ENCODE data around the gene DPP4.

Gene DPP4

DNA sequence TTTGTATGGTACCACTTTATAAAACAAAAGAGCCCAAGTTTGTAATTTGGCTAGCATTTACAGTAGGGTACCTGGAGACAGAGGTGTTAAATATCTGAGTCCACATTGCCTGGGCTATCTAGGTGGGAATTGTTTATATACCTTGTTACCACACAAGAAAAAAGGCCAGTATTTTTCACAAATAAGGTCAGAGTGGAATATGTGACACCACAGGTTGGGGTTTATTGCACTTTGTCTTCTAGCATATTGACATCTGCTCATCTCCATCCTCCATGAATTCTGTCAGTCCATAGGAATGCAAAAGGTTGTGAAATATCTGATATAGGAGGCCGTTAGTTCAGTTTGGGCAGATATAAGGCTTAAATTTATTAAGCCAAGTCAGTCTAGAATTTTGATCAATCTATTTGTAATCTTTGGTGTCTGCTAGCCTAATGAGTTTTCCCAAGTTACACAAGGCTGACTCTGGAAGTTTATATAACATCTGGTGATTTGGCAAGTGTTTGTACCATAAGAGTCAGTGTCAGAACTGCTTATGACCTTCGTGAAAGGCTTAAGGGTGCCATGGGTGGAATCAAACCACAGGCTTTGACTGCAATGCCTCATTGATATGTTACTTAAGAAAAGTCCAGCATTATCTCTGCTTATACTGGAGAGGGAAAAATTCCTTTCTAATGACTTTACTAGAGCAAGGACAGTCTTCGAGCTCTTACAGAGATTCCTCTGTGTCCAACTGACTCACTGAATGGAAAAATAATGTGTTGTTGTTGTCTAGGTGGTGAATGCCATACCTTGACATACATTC lies 11.3 kb upstream of the DPP4 start:
- DNase-seq (ENCODE audit: low read depth), result no peak

DNA sequence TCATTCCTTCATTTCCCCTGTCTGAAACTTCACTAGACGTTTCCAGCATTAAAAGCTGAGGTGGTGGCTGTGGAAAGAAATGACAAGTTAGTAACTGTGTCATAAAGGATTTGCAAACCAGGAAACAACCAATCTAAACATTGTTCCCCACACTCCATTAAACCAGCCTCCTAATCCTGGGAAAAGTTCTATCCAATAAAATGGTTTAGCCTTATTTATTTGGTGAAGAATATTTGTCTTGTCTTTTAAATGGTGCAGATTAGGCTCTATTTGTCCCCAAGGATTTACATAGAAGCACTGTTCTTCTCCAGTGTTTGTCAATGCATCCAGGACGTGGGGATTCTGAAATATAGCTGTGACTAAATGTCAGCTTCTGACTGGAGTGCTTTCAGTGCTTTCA lies 10.5 kb upstream of the DPP4 start:
- no peak for DNase-seq (ENCODE audit: low read depth)

DNA sequence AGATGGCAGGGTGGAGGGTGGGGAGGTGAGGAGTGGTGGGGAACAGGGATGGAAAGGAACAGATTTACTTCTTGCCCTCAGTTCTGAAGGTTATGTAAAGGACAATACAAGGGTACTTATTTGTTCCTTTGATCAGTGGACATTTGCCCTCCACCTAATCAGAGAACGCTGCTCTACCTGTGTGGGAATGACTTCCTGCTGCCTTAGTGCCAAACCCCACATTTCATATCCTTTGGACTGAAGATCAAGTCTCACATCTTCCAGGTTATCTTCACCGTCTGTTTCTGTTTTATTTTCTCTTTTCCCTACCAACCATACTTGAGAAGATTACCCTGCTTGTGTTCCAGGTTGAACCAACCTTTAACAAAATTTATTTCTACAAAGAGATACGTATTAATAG lies 8.7 kb upstream of the DPP4 start:
- DNase-seq (ENCODE audit: low read depth), result no peak

DNA sequence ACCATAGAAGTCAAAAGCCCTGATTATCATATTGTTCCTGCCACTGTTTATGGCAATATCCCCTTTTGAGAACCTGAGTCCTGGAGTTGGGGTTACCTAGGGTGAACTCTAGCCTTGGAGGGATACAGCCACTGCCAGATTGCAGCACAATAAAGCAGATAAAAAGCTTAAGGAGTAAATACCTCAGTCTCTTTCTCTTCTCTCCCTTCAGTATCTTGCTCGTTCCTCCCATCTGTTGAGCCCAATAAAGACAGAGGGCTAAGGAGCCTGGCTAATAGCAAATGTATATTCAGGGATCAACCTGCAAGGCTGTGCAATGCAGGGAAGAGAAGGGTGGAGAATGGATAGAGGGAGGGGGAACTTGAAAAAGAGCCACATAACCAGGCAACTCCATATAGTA lies 8.0 kb upstream of the DPP4 start:
- DNase-seq (ENCODE audit: low read depth), result no peak

DNA sequence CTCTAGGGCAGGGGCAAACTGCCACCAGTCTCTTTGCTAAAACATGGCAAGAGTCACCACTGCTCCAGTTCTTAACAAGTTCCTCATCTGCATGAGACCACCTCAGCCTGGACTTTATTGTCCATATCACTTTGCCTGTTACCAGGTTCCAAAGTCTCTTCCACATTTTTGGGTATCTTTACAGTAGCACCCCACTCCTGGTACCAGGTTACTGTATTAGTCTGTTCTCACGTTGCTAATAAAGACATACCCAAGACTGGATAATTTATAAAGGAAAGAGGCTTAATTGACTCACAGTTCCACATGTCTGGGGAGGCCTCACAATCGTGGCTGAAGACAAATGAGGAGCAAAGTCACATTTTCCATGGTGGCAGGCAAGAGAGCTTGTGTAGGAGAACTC lies 5.5 kb upstream of the DPP4 start:
- no peak for DNase-seq (ENCODE audit: low read depth)

DNA sequence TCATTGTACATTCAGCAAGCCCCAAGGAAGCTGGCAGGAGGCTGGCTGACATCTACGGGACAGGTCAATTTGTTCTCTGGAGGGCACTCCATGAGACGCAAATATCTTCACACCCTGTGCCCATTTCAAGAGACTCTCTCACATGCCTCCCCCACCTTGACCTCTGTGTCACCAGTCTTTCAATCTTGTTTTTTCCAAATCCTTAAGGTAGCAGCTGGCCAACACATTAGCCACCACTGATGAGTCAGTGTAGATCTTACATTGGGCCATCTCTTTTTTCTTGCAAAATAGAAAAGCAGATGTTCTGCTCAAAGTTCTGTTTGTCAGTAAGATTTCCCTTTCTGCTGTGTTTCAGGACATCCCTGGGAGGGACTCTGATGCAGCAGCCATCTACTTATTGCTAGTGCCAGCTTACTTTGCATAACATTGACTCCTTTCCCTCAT lies 1.7 kb upstream of the DPP4 start:
- no peak for DNase-seq (ENCODE audit: low read depth)

DNA sequence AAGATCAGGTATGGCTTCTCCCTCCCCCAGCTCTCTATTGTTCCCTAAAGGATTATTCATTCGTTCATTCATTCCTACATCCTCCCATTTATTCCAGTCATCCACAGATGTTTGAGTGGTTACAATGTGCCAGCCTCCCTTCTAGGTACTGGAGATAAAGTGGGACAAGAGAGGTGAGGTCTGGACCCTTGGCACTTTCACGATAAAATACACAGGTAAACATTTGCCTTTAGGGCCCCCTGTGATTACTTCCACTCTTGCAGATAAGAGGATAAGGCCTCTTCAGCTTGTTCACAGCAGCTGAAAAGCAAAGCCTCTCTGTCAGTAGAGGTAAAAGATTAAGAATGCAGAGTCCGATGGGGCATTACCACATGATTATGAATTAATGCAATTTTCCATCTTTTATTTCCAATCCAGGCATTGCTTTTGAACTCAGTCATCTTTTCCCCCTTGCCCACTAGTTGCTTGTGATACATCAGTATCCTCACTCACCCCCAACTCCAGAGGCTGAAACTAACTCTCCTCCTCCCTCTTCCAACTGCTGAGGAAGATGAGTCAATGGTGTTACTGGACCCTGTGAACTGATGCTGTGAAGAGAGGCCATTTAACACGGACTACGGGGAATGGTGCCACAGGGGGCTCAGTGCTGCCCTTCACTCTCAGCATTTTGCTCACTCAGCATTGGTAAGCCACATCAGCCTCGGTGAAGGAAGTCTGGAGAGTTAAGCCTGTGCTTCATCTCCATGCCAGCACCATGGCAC lies 1.1 kb upstream of the DPP4 start:
- no peak for DNase-seq (ENCODE audit: low read depth)

DNA sequence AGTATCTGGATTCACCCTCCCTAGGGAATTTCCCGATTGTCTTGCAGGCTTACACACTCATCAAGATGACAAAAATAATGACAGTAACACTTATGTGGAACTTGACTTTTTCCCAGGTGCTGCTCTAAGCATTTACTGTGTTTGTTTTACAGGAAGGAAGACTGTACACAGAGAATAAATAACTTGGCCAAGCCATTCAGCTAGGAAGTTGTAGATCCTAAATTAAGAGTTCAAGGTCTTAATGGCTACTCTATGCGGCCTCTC lies 549 bp upstream of the DPP4 start:
- DNase-seq (ENCODE audit: low read depth), result no peak

DNA sequence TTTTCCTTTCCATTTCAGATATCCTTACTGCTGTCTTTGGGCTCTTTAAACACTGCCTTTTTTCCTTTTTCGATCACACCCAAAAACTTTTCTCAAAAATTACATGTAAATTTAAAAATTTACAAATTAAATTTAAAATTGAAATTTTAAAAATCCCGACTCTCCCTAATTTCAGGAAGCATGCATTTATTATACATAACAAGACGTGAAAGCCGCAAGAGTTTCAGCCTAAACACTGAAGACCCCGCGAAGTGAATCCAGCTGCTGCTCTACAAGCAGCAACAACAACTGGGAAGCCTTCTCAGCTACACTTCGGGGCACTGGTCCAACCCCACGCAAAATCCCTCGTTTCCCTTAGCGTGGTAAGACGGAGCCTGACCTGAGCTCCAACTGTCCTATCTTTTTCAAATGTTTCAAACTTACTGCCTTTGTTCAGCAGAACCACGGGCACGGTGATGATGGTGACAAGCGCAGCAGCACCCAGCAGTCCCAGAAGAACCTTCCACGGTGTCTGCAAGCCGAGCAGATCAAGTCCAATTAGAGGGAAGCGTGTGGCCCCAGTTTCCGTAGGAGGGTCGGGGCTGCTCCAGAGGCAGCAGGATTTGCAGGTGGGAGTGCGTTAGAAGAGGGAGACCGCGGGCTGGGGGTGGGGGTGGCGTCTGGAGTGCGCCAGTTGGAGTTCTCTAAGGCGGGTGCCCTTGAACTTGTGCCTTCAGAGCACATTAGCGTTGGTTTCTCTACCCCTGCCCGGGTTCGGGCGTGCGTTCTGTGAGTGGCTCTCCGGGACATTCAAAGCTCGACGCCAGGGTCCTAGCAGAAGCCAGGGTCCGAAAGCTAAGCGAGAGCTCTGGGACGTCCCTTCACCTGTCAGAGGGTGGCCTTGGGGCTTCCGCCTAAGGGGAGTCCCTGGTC lies 783 bp downstream of the DPP4 start:
- DNase-seq (ENCODE audit: low read depth), result no peak

DNA sequence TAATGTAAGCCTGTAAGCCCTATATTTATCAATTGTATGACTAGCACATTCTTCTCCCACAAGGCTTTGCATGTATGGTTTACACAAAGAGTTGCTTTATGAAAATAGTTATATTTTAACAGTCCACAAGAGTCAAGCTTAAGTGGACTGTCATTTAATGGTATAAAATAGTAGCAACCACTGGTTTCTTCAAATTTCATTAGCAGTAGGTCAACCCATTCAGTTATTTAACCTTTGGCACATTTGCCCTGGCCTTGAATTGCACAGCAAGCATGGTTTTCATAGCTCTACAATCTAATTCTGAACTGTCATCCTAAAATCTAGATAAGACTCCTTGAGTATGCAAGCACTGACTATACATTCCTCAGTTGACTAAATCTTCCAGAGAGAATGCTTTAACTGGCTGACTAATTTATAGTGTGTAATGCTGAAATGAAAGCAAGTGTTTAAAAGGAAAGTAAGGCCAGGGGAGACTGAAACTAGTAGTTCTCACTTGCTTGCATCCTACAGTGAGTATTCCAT lies 1.8 kb downstream of the DPP4 start:
- DNase-seq (ENCODE audit: low read depth), result no peak

DNA sequence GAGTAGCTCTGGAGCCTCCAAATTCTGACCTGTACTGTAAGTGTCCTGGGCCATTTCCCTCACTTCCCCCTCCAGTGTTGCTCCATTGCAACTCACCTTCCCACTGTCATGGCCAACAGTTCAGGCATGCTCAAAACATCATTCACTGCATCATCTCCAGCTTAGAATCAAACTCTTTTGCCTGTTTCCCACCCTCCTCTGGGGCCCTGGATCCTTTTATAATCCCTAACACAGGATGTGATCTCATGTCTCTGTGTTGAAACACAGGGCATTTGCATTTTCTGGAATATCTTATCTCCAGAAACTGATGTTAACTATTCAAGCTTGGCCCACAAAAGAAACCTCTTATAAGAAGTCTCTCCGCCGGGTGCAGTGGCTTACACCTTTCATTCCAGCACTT lies 3.0 kb downstream of the DPP4 start:
- DNase-seq (ENCODE audit: low read depth), result no peak

DNA sequence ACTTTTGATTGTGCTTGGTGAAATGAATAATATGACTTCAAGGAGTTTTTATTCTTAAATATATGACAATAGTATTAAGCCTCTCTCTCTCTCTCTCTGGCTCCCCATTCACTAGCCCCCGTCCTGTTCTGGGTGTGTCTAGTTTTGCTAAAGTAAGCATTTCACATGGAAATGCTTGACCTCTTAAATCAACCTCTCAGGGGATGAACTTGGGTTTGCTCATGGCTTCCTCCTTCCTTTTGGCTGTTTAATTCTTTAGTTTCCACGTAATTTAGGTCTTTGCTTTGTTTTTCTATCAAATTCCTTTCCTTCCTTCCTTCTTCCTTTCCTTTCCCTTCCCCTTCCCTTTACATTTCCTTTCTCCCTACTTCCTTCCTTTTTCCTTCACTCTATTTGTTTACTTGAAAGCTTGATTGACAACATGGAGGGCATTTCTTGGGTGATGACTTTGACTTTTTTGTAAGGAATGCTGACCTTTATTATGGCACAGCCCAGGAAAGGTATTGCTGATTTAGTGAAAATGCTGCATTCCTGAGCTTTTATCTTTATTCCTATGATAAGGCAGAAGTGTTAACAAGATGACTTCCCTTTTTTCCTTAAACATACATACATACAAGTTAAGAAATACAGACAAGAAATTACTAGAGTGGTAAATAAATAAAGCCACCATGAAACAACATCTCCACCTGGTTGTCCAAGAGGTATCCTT lies 3.6 kb downstream of the DPP4 start:
- no peak for DNase-seq (ENCODE audit: low read depth)

DNA sequence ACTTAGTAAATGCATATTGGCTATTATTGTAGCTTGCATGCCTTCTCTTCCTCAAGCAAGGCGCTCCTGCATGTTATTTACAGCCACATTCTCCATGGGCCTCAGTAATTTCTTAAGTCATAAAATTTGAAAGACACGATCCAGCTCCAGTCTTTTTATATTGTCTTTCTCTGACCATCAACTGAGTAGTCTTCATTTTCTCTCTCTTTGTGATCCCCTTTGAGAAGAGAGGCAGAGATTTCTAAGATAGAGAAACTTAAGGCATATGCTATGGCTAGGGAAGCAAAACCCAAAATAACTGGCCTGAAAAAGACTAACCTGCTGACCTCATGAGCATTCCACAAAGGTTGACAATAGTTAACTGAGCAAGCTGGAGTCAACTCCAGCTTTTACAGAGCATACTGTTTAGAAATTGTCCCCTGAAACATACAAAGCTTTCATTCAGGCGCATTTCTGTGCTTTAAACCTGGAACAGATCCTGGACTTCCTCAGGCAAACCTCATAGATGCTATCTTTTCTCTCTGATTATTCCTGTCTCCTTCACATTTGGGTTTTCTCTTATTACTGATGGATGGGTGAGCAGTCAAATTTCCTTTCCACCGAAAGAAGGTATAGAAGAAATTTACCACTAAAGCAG lies 4.6 kb downstream of the DPP4 start:
- DNase-seq (ENCODE audit: low read depth), result no peak

DNA sequence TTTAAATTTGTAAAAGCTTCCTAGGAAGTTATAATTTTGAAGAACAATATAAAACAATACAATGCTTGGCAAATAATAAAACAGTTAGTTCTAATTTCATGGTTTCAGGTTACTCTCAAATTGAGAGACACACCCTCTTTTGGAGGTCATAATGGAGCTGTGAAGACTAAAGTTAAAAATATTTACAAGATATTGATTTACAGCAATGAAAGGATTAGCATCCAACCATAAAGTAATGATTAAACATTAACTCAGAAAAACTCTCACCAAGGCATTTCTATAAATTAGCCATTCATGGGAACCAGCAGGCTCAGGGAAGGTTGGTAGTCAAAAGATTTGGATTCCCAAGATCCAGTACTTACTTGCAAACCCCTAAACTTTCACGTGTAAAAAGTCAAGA lies 6.4 kb downstream of the DPP4 start:
- DNase-seq (ENCODE audit: low read depth), result no peak

DNA sequence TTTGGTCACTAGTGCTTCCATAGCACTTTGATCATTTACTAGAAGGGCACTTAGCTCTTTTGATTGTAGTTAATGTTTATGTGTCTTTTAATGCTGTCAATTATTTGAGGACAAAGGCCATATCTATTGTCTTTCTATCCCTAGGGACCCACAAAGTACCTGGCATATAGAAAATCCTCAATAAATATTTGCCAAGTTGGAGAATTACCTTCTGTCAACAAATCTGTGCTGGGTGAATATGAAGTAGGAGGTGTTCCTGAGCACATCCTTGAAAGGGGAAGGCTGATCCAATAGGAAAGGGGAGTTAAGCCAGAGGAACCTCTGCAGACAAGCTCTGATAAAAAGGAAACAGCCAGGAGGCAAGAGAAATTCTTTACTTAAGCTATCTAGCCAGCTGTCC lies 8.2 kb downstream of the DPP4 start:
- no peak for DNase-seq (ENCODE audit: low read depth)

DNA sequence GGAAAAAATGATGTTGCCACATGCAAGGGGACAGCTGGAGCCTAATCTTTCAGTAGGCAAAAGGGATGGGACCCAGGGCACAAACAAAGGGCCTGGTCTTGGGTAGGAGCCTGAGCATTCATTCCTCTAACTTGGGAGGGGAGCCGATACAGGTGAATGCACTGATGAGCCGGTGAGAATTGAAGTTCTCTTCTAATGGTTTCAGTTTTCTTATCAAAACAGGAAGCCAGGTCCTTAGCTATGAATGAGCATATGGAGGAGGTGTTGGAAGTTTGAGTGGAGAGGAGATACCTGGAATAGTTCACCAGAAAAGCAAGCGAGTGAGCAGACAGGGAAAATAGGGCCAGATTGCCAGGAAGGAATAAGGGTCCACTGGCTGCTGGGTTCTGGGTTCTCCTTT lies 10.1 kb downstream of the DPP4 start:
- DNase-seq (ENCODE audit: low read depth), result no peak

DNA sequence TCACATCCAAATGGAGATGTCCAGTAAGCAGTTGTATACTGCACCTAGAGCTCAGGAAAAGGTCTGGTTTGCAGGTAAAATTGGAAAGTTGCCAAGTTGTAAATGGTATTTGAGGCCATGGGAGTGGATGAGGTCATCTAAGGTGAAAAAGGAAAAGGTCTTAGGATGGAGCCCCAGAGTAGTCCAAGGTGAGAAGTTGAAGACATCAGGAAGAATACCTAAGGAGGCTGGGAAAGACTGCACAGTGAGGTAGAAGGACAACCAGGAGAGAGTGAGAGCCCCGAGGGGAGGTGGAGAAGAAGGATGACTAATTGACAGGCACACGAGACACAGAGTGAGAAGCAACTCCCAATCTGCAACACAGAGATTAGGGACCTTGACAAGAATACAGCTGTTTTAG lies 10.7 kb downstream of the DPP4 start:
- no peak for DNase-seq (ENCODE audit: low read depth)

DNA sequence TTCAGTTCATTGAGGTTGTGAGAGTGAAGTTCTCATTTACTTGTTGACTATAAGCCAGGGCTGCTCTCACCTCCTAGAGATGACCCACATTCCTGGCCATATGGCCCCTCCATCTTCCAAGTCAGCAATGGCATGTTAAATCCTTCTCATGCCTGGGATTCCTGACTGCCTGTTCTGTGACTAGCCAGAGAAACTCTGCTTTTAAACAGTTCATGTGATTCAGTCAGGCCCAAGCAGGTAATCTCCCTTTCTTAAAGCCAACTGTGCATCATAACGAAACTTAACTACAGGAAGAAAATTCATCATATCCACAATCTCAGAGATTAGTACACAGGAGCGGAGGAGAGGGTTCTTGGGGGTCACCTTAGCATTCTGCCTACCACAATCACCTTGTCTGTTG lies 11.5 kb downstream of the DPP4 start:
- no peak for DNase-seq (ENCODE audit: low read depth)

DNA sequence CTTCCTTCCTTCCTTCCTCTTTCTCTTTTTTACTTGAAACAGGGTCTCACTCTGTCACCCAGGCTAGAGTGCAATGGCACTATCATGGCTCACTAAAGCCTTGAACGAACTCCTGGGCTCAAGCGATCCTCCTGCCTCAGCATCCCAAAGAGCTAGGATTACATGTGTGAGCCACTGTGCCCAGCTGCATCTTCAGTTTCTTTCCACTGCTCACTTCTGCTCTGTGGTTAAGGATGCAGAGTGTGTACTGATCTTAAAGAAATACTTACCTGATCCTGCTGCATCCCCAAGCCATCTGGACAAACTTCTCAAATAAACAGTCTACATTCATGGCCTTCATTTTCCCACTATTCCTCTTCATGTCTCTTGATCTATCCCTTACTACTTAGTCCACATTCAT lies 13.0 kb downstream of the DPP4 start:
- DNase-seq (ENCODE audit: low read depth), result no peak

DNA sequence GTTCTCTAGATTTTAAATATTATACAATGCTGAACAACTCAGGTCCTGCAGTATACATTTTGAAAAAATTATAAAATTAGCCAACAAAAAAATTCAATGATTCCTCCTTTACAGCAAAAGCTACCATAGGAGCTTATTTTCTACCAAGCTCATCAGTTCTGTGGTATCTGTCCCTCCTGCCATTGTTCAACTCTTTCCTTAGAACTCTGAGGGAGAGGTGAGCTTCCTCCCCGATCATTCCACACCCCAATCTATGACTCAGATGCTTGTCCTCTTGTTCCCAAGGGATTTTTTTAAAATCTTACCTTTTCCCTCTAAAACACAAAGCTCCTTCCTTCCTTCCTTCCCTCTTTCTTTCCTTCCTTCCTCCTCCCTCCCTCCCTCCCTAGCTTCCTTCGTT lies 13.5 kb downstream of the DPP4 start:
- no peak for DNase-seq (ENCODE audit: low read depth)

DNA sequence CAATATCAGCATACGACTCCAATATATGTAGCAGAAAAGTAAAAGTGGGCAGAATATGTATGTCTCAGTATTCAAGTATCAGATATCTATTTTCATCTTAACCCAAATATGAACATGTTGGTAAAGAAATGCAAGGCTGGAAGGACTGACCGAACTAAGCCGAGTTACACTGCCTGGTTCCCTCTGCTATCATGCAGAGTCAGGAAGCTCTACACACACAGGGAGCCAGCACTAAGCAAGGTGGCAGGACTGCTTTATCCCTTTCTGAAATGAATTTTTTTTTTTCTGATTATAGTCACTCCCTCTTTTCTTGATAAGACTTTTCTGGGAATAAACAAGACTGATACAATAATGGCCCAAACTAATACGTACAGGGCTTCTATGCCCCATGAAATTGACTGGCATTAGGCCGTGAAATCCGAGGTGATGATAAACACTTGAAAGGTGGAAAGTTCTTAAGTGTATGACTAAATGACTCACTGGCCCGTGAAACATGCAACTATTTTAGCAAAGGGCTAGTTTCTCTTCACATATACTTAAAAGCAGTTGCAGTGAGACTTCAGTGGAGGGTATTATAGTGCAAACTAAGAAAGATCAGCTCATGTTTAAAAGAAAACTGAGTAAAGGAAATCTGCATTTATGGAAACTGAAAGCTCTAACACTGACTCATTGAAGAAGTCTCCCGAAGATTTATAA lies 14.9 kb downstream of the DPP4 start:
- no peak for DNase-seq (ENCODE audit: low read depth)
